Measurements from ENCODE around the gene MYLK2.

DNA sequence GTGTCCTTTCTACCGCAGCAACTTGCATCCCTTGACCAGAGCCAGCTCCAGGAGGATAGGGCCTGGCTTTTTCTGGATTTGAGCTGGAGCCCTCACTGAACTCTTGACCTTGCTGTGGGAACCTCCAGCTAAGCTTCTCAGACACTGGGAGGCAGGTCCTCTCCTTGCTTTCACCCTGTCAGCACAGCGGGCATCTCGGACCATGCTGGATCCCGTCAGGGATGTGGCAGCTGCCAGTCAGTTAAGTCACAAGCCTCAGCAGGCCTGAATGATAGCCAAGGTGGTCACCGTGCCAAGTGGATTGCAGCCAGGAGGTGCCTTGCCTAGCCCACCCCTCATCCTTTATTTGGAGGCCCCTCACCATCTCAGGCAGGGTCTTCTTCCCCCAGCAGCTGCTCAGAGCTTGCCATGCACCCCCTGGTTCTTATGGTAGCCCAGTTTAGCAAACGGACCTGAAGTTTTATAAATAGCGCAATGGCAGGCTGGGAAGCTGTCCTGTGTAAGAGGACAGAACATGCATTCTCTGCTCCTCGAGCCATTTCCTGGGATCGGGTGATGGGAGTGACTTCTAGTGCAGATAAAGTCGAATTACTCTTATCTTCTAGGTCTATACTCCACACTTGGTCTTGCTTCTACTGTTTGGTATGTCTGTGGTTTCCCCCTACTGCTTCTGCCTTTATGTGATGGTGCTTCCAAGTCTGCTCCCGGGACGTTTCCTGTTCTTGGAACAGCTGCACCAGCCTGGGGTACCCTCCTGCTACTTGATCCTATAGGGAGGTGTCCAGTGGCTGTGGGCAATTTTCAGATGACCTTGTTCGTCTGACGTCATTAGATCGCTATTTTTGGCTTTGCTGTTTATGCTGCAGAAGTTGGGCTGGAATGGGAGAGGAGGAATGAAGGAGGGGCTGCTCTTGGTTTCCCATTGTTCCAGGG is 7.1 kb upstream of the MYLK2 start:
- no peak for TF ChIP-seq EZH2 (IDR thresholded peaks at IDR 0.05; ENCODE audit: borderline replicate concordance, low read length)
- TF ChIP-seq, protein P1, sequence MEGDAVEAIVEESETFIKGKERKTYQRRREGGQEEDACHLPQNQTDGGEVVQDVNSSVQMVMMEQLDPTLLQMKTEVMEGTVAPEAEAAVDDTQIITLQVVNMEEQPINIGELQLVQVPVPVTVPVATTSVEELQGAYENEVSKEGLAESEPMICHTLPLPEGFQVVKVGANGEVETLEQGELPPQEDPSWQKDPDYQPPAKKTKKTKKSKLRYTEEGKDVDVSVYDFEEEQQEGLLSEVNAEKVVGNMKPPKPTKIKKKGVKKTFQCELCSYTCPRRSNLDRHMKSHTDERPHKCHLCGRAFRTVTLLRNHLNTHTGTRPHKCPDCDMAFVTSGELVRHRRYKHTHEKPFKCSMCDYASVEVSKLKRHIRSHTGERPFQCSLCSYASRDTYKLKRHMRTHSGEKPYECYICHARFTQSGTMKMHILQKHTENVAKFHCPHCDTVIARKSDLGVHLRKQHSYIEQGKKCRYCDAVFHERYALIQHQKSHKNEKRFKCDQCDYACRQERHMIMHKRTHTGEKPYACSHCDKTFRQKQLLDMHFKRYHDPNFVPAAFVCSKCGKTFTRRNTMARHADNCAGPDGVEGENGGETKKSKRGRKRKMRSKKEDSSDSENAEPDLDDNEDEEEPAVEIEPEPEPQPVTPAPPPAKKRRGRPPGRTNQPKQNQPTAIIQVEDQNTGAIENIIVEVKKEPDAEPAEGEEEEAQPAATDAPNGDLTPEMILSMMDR (conservative IDR thresholded peaks at IDR 0.05 in 1 of 2, IDR thresholded peaks at IDR 0.05 in 1 of 2; ENCODE audit: extremely low read depth in 1 of 2, insufficient read depth in 1 of 2, low read depth in 1 of 2, low read length in 2 of 2), result no peak
